ENCODE measurements around the gene PAEP. TPM values are rescaled to one million over a fixed set of nuclear protein-coding genes. Genes with fewer than 3 reads are reported as not detected.

Gene PAEP
- total RNA-seq, 1 donor from 2014 or later: 0.39 TPM

- Histone ChIP-seq H3K4me3 (ENCODE audit: insufficient read depth, low read depth, low read length) (no peak overlapping the region), H3K4me2 (ENCODE audit: low read length) (no peak overlapping the region), H3K4me1 (ENCODE audit: insufficient read depth, low read length) (no peaks in the 10 kb centered on the region), H3K9me3 (ENCODE audit: insufficient read depth, low read depth, low read length) (no peaks in the 10 kb centered on the region), H3K9ac (ENCODE audit: low read length) (no peak overlapping the region), H2AFZ (ENCODE audit: low read depth, low read length) (no peak overlapping the region), H4K20me1 (ENCODE audit: insufficient read depth, low read length) (no peaks in the 10 kb centered on the region), H3K27me3 (ENCODE audit: insufficient read depth, low read length) (peaks cover 6% of the 10 kb centered on the region), H3K79me2 (ENCODE audit: insufficient read depth, low read length) (no peaks in the 10 kb centered on the region), H3K36me3 (ENCODE audit: insufficient read depth, low read length) (no peaks in the 10 kb centered on the region), H3K27ac (ENCODE audit: low read depth, low read length) (no peak overlapping the region)
- TF ChIP-seq EZH2 (IDR thresholded peaks at IDR 0.05; ENCODE audit: insufficient read depth, low read length) (no peak), CTCF (IDR thresholded peaks at IDR 0.05; ENCODE audit: insufficient read depth, low read depth, low read length) (no peak)
- H3K4me1 Mint-ChIP-seq (ENCODE audit: low read depth, unreplicated experiment): no peaks in the 10 kb centered on the region
- FAIRE-seq: no peak
- peak overlapping the region; percentile 47 for H3K27ac Mint-ChIP-seq (ENCODE audit: unreplicated experiment)
- DNase-seq (ENCODE audit: low read depth): no peak
- H3K36me3 Mint-ChIP-seq (ENCODE audit: low read depth, unreplicated experiment): no peaks in the 10 kb centered on the region
- no peaks in the 10 kb centered on the region for H3K9me3 Mint-ChIP-seq (ENCODE audit: unreplicated experiment)
- no peak overlapping the region for H3K4me3 Mint-ChIP-seq (ENCODE audit: unreplicated experiment)
- peaks cover 25% of the 10 kb centered on the region for H3K27me3 Mint-ChIP-seq (ENCODE audit: low read depth, unreplicated experiment)
Observed at GRCh38 chr9:135615666-135616618, 54.4 kb downstream of the PAEP start.

Other genes with a start within 250 kb of the PAEP start
- gene PPP1R26, start 82.0 kb upstream of the PAEP start, total RNA-seq: 10.6 and 11.3 TPM in 2 replicates
- 35.8 and 38.6 TPM in 2 replicates for gene MRPS2, start 61.1 kb upstream of the PAEP start, total RNA-seq
- gene LCN1, start 40.3 kb upstream of the PAEP start, total RNA-seq: not detected in 2 replicates
- gene OBP2A, start 15.6 kb upstream of the PAEP start, total RNA-seq: not detected in 2 replicates
- gene GLT6D1, start 77.8 kb downstream of the PAEP start, total RNA-seq: not detected in 2 replicates
- gene LCN9, start 101.6 kb downstream of the PAEP start, total RNA-seq: 2.1 and 4.8 TPM in 2 replicates
- gene SOHLH1, start 137.7 kb downstream of the PAEP start, total RNA-seq: not detected in 2 replicates
- not detected in 2 replicates for gene KCNT1, start 140.4 kb downstream of the PAEP start, total RNA-seq

Measured in astrocyte (in vitro differentiated cells and primary cell).